IMR-90 (cell line): Measurements from ENCODE around the gene LEF1. TPM values are rescaled to one million over a fixed set of nuclear protein-coding genes. Genes with fewer than 3 reads are reported as not detected.

ENCODE experiments used
- ATAC-seq: fragments of 200-7000 bp; cut with Tn5 transposase; 2 replicates; pipeline ENCODE4 v1.9.1; 2020; ENCODE audit warnings: low read depth, mild to moderate bottlenecking, moderate library complexity
- BruUV-seq: library from RNA; stranded (reverse); fragments of 400-500 nt; replicated peaks from 2 replicates; lab custom pipeline; 2021; lab: Mats Ljungman, UMichigan
- CTCF ChIA-PET: fragments of 300-600 bp; formaldehyde crosslinking; extraction: SDS; loops from one replicate; lab custom pipeline; 2021; ENCODE audit warnings: antibody characterized with exemption; lab: Yijun Ruan, JAX
- POLR2A ChIA-PET: fragments of 300-600 bp; sonication (Branson Sonifier 250); formaldehyde crosslinking; loops from one replicate; lab custom pipeline; 2022; ENCODE audit warnings: antibody characterized with exemption; ENCODE audit not compliant: unreplicated experiment; lab: Charles Lee
- DNase-seq: peaks from one replicate; pipeline ENCODE4 v3.0.0; 2013
- H2AFZ ChIP-seq: replicated peaks from 2 replicates; pipeline ENCODE3; 2013; ENCODE audit warnings: low read length, mild to moderate bottlenecking; ENCODE audit not compliant: poor library complexity
- H2AK5ac ChIP-seq: 2 replicates; pipeline ENCODE4 v1.6.1; 2013; ENCODE audit warnings: low read depth, low read length, inconsistent platforms
- H2AK9ac ChIP-seq: replicated peaks from 2 replicates; pipeline ENCODE3; 2013; ENCODE audit warnings: mild to moderate bottlenecking, low read depth, low read length, moderate library complexity; ENCODE audit not compliant: poor library complexity
- H2BK120ac ChIP-seq: 2 replicates; pipeline ENCODE4 v1.6.1; 2013; ENCODE audit warnings: low read depth, low read length, inconsistent platforms
- H2BK15ac ChIP-seq: 3 replicates; pipeline ENCODE4 v1.6.1; 2013; ENCODE audit warnings: low read depth, low read length, inconsistent platforms
- H2BK20ac ChIP-seq: 2 replicates; pipeline ENCODE4 v1.6.1; 2013; ENCODE audit warnings: low read depth, mild to moderate bottlenecking, inconsistent platforms, low read length, moderate library complexity
- H2BK5ac ChIP-seq: 2 replicates; pipeline ENCODE4 v1.6.1; 2013; ENCODE audit warnings: mild to moderate bottlenecking, low read depth, low read length, inconsistent platforms; ENCODE audit not compliant: poor library complexity, severe bottlenecking
- H3K14ac ChIP-seq: replicated peaks from 2 replicates; pipeline ENCODE4 v1.6.1; 2013; ENCODE audit warnings: low read depth, low read length, inconsistent platforms
- H3K18ac ChIP-seq: 2 replicates; pipeline ENCODE4 v1.6.1; 2013; ENCODE audit warnings: low read depth, low read length, control low read depth
- H3K23ac ChIP-seq: 2 replicates; pipeline ENCODE4 v1.6.1; 2013; ENCODE audit warnings: low read depth, low read length, inconsistent platforms
- H3K27ac ChIP-seq: 2 replicates; pipeline ENCODE4 v1.5.1; 2013; ENCODE audit warnings: mild to moderate bottlenecking, control low read depth, low read length; ENCODE audit not compliant: insufficient read depth
- H3K27me3 ChIP-seq: 2 replicates; pipeline ENCODE4 v1.6.1; 2013; ENCODE audit warnings: low read length; ENCODE audit not compliant: control insufficient read depth, insufficient read depth
- H3K36me3 ChIP-seq: 2 replicates; pipeline ENCODE4 v1.6.1; 2013; ENCODE audit warnings: low read length, mixed read lengths; ENCODE audit not compliant: control insufficient read depth, insufficient read depth
- H3K4ac ChIP-seq: 2 replicates; pipeline ENCODE4 v1.6.1; 2013; ENCODE audit warnings: low read depth, low read length, inconsistent platforms
- H3K4me1 ChIP-seq: 2 replicates; pipeline ENCODE4 v1.6.1; 2013; ENCODE audit warnings: low read length, mixed read lengths; ENCODE audit not compliant: control insufficient read depth, insufficient read depth
- H3K4me2 ChIP-seq: 2 replicates; pipeline ENCODE4 v1.6.1; 2013; ENCODE audit warnings: low read depth, mild to moderate bottlenecking, control low read depth, low read length, moderate library complexity
- H3K4me3 ChIP-seq: 2 replicates; pipeline ENCODE4 v1.5.1; 2013; ENCODE audit warnings: low read depth, mild to moderate bottlenecking, control low read depth, low read length, moderate library complexity; ENCODE audit not compliant: insufficient read depth
- H3K56ac ChIP-seq: 2 replicates; pipeline ENCODE4 v1.6.1; 2013; ENCODE audit warnings: low read length, inconsistent platforms; ENCODE audit not compliant: insufficient read depth; ENCODE audit errors: extremely low read depth
- H3K79me1 ChIP-seq, 2 experiments: 2 replicates each; pipeline ENCODE4 v1.6.1; 2013; ENCODE audit warnings: low read length in 2 of 2, inconsistent platforms in 1 of 2, low read depth in 1 of 2
- H3K9ac ChIP-seq: 2 replicates; pipeline ENCODE4 v1.6.1; 2013; ENCODE audit warnings: low read depth, low read length, control low read depth
- H3K9me1 ChIP-seq: 2 replicates; pipeline ENCODE4 v1.6.1; 2013; ENCODE audit warnings: low read length, inconsistent platforms; ENCODE audit not compliant: insufficient read depth
- H3K9me3 ChIP-seq: 2 replicates; pipeline ENCODE4 v1.6.1; 2013; ENCODE audit warnings: low read length; ENCODE audit not compliant: control insufficient read depth, insufficient read depth
- H4K20me1 ChIP-seq: 2 replicates; pipeline ENCODE4 v1.6.1; 2013; ENCODE audit warnings: low read length, inconsistent platforms; ENCODE audit not compliant: insufficient read depth
- H4K5ac ChIP-seq: 2 replicates; pipeline ENCODE4 v1.6.1; 2013; ENCODE audit warnings: mild to moderate bottlenecking, low read depth, low read length, control low read depth
- H4K8ac ChIP-seq, 2 experiments: 2 replicates each; pipeline ENCODE4 v1.6.1; 2013; ENCODE audit warnings: low read depth in 2 of 2, low read length in 2 of 2, control low read depth in 1 of 2, inconsistent platforms in 1 of 2
- H4K91ac ChIP-seq: 2 replicates; pipeline ENCODE4 v1.6.1; 2013; ENCODE audit warnings: low read depth, low read length, inconsistent platforms; ENCODE audit not compliant: insufficient read depth
- BHLHE40 ChIP-seq: fragments of 150-350 bp; IDR thresholded peaks from 2 replicates; pipeline ENCODE4 v1.6.1; 2016; ENCODE audit warnings: mild to moderate bottlenecking, low read depth, low read length
- CEBPB ChIP-seq: IDR thresholded peaks from 2 replicates; pipeline ENCODE4 v1.6.1; 2012; ENCODE audit warnings: low read depth, low read length, improper control_type of control experiment
- CHD1 ChIP-seq: IDR thresholded peaks from 2 replicates; pipeline ENCODE4 v1.6.1; 2012; ENCODE audit warnings: low read depth, low read length, improper control_type of control experiment
- CTCF ChIP-seq: conservative IDR thresholded peaks from 2 replicates; pipeline ENCODE4 v1.5.1; 2012; ENCODE audit warnings: mild to moderate bottlenecking, low read depth, low read length, improper control_type of control experiment
- ELK1 ChIP-seq: fragments of 150-350 bp; IDR thresholded peaks from 2 replicates; pipeline ENCODE4 v1.6.1; 2016; ENCODE audit warnings: low read depth, mild to moderate bottlenecking, low read length, moderate library complexity, borderline replicate concordance
- FOS ChIP-seq: fragments of 150-350 bp; IDR thresholded peaks from 2 replicates; pipeline ENCODE4 v1.6.1; 2016; ENCODE audit warnings: low read depth, low read length
- MAFK ChIP-seq: IDR thresholded peaks from 2 replicates; pipeline ENCODE4 v1.6.1; 2012; ENCODE audit warnings: low read depth, low read length, improper control_type of control experiment
- MAZ ChIP-seq: IDR thresholded peaks from 2 replicates; pipeline ENCODE4 v1.6.1; 2012; ENCODE audit warnings: low read depth, mild to moderate bottlenecking, low read length, improper control_type of control experiment, moderate library complexity, borderline replicate concordance
- MXI1 ChIP-seq: IDR thresholded peaks from 2 replicates; pipeline ENCODE4 v1.6.1; 2012; ENCODE audit warnings: low read depth, mild to moderate bottlenecking, low read length, moderate library complexity, borderline replicate concordance
- NFE2L2 ChIP-seq: fragments of 150-350 bp; IDR thresholded peaks from 2 replicates; pipeline ENCODE4 v1.6.1; 2016; ENCODE audit warnings: low read depth, mild to moderate bottlenecking, low read length
- POLR2A ChIP-seq: IDR thresholded peaks from 2 replicates; pipeline ENCODE4 v1.6.1; 2012; ENCODE audit warnings: mild to moderate bottlenecking, low read depth, low read length
- RAD21 ChIP-seq: IDR thresholded peaks from 2 replicates; pipeline ENCODE4 v1.6.1; 2012; ENCODE audit warnings: low read length, improper control_type of control experiment
- RCOR1 ChIP-seq: IDR thresholded peaks from 2 replicates; pipeline ENCODE4 v1.6.1; 2012; ENCODE audit warnings: mild to moderate bottlenecking, low read length, improper control_type of control experiment; ENCODE audit not compliant: insufficient replicate concordance
- RFX5 ChIP-seq: IDR thresholded peaks from 2 replicates; pipeline ENCODE4 v1.8.0; 2012; ENCODE audit warnings: low read depth, mild to moderate bottlenecking, low read length, moderate library complexity
- SMC3 ChIP-seq: fragments of 150-350 bp; IDR thresholded peaks from 2 replicates; pipeline ENCODE4 v1.6.1; 2016; ENCODE audit warnings: low read depth, mild to moderate bottlenecking, antibody characterized with exemption, low read length, moderate library complexity
- USF2 ChIP-seq: fragments of 150-350 bp; IDR thresholded peaks from 2 replicates; pipeline ENCODE4 v1.6.1; 2017; ENCODE audit warnings: mild to moderate bottlenecking, antibody characterized with exemption, low read length, low read depth
- WGBS, 2 experiments: methylation state at CpG; one replicate each; pipeline versions ENCODE4 v1.1.5 to v1.1.7; 2013; ENCODE audit warnings: missing lambda C conversion rate in 2 of 2; ENCODE audit not compliant: insufficient read length in 1 of 2; ENCODE audit errors: extremely low coverage in 2 of 2; 5-methylcytosine and 5-hydroxymethylcytosine counted together
- dilution Hi-C: fragments of 300-500 bp; cut with HindIII; formaldehyde crosslinking; loops from one replicate; pipeline ENCODE4 v1.14.3; 2018; ENCODE audit warnings: low sequenced_read_pairs; ENCODE audit not compliant: unreplicated experiment
- in situ Hi-C: fragments of 300-500 bp; cut with MboI; formaldehyde crosslinking; loops from 3 replicates; pipeline ENCODE4 v1.14.3; 2019; ENCODE audit warnings: low sequenced_read_pairs, inconsistent platforms, mixed read lengths
- intact Hi-C: fragments of 100-400 bp; cut with micrococcal nuclease; formaldehyde crosslinking; loops from 2 replicates; pipeline ENCODE4 v1.10.0; 2022
- polyA plus RNA-seq, 3 experiments: library from polyadenylated mRNA; depleted of rRNA; stranded (reverse); fragments of >200 nt; gene quantifications; 2 replicates each; pipeline ENCODE4 v1.2.3, GENCODE V29; 2012; ENCODE audit warnings: low replicate concordance in 1 of 3
- total RNA-seq: library from RNA; depleted of rRNA; stranded (reverse); fragments of >200 nt; gene quantifications from 2 replicates; pipeline ENCODE4 v1.2.3, GENCODE V29; 2012

Gene LEF1
- total and polyA plus RNA-seq, 2 of the 4 experiments (the other 2 are of a cell fraction), result 1.7 to 1.8 TPM

GRCh38 chr4:108055787-108056186 lies 112.9 kb downstream of the LEF1 start:
- Histone ChIP-seq H2BK120ac (no peak overlapping the region), H3K4me3 (no peak overlapping the region), H3K4me1 (peaks cover 3% of the 10 kb centered on the region), H3K9ac (no peak overlapping the region), H3K18ac (no peak overlapping the region), H3K9me3 (no peaks in the 10 kb centered on the region), H4K5ac (no peak overlapping the region), H2BK5ac (no peak overlapping the region), H3K79me1 (no peaks in the 10 kb centered on the region), H2AK9ac (no peak overlapping the region), H3K23ac (no peak overlapping the region), H2BK20ac (no peak overlapping the region), H3K27me3 (no peaks in the 10 kb centered on the region; the same call in 1 of the 2 replicates), H3K27ac (no peak overlapping the region), H3K56ac (no peak overlapping the region), H4K91ac (no peak overlapping the region), H2BK15ac (no peak overlapping the region), H4K8ac (no peak overlapping the region), H3K9me1 (0 out of 2 replicates have a peak, but pooled peaks cover 6% of the 10 kb centered on the region), H3K4me2 (no peak overlapping the region), H4K20me1 (no peaks in the 10 kb centered on the region), H2AFZ (no peak overlapping the region), H3K14ac (no peak overlapping the region), H3K36me3 (no peaks in the 10 kb centered on the region), H3K4ac (no peak overlapping the region), H2AK5ac (no peak overlapping the region)
- dilution Hi-C loops, result no loop called here
- no peak for TF ChIP-seq USF2
- TF ChIP-seq NFE2L2, result no peak
- no peak for TF ChIP-seq ELK1
- no peak for TF ChIP-seq FOS
- no peak for TF ChIP-seq RFX5
- TF ChIP-seq MAFK, result no peak
- TF ChIP-seq MAZ, result no peak
- TF ChIP-seq BHLHE40, result no peak
- TF ChIP-seq POLR2A, result no peak
- TF ChIP-seq RCOR1, result no peak
- no peak for TF ChIP-seq CTCF
- no peak for TF ChIP-seq MXI1
- no peak for TF ChIP-seq SMC3
- TF ChIP-seq CHD1, result no peak
- no peak for TF ChIP-seq CEBPB
- TF ChIP-seq RAD21, result no peak
- intact Hi-C loops, result no loop called here
- BruUV-seq, result no TSS peak
- ChIA-PET POLR2A (no interaction called here), CTCF (interaction anchor here (0.5 to 0.8 kb wide), 2 partner anchors 25 to 574 kb away, joined by 3 read pairs; no protein-coding TSS in a partner anchor)
- no peak for DNase-seq
- in situ Hi-C loops, result no loop called here
- no CpG with 5 or more reads among the region's 3 CpGs for WGBS, 2 experiments
- ATAC-seq, result no peak
